HL-60 (cell line): ENCODE results near the gene TAS2R41.

Experiments
- DNase-seq, 2 experiments: peaks; one replicate each; pipeline ENCODE4 v3.0.0-alpha.2; 2010 to 2020; ENCODE audit warnings: low read depth in 1 of 2, low spot score in 1 of 2
- H3K27ac ChIP-seq: fragments of 250-450 bp; sonication (Bioruptor Pico); replicated peaks from 2 replicates; pipeline ENCODE4 v1.5.1; 2020; ENCODE audit warnings: mild to moderate bottlenecking, moderate library complexity
- H3K27me3 ChIP-seq: fragments of 250-450 bp; sonication (Bioruptor Pico); 2 replicates; pipeline ENCODE4 v1.5.1; 2021; ENCODE audit warnings: mild to moderate bottlenecking, moderate library complexity; ENCODE audit not compliant: insufficient read depth, poor library complexity, severe bottlenecking
- H3K4me3 ChIP-seq: replicated peaks from 2 replicates; pipeline ENCODE4 v1.5.1; 2011; ENCODE audit warnings: mild to moderate bottlenecking, control low read depth, low read length; ENCODE audit not compliant: insufficient read depth
- GABPA ChIP-seq: IDR thresholded peaks from 2 replicates; pipeline ENCODE4 v1.6.1; 2012; ENCODE audit warnings: low read depth
- POLR2AphosphoS5 ChIP-seq: IDR thresholded peaks from 2 replicates; pipeline ENCODE4 v1.6.1; 2012; ENCODE audit warnings: low read depth
- SPI1 ChIP-seq: IDR thresholded peaks from 2 replicates; pipeline ENCODE4 v1.6.1; 2012; ENCODE audit warnings: low read depth, mild to moderate bottlenecking, borderline replicate concordance
- TF ChIP-seq, protein P1 (sequence below): IDR thresholded peaks from 2 replicates; pipeline ENCODE4 v1.6.1; 2012; ENCODE audit warnings: low read depth; ENCODE audit not compliant: insufficient replicate concordance
- TF ChIP-seq, protein P2 (sequence below): IDR thresholded peaks from one replicate; pipeline ENCODE4 v1.5.1; 2011; ENCODE audit warnings: low read length, control low read depth, inconsistent platforms; ENCODE audit not compliant: insufficient read depth

The TAS2R41 gene

DNA sequence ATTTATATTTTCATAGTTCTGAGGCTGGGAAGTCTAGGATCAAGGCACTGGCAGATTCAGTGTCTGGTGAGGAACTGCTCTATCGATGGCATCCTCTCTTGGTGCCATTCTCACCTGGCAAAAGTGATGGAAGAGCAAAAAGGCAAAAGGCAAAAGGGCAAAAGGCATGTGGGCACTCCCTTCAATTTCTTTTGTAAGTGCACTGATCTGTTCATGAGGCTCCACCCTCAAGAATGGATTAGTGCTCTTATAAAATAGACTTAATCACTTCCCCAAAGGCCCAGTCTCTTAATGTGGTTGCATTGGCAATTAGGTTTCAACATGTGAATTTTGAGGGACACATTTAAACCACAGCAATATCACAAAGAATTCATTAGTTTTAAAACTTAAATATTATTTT lies 18.3 kb upstream of the TAS2R41 start:
- no peak for DNase-seq
- TF ChIP-seq SPI1 (no peak), POLR2AphosphoS5 (no peak), GABPA (no peak)
- TF ChIP-seq, protein P1, sequence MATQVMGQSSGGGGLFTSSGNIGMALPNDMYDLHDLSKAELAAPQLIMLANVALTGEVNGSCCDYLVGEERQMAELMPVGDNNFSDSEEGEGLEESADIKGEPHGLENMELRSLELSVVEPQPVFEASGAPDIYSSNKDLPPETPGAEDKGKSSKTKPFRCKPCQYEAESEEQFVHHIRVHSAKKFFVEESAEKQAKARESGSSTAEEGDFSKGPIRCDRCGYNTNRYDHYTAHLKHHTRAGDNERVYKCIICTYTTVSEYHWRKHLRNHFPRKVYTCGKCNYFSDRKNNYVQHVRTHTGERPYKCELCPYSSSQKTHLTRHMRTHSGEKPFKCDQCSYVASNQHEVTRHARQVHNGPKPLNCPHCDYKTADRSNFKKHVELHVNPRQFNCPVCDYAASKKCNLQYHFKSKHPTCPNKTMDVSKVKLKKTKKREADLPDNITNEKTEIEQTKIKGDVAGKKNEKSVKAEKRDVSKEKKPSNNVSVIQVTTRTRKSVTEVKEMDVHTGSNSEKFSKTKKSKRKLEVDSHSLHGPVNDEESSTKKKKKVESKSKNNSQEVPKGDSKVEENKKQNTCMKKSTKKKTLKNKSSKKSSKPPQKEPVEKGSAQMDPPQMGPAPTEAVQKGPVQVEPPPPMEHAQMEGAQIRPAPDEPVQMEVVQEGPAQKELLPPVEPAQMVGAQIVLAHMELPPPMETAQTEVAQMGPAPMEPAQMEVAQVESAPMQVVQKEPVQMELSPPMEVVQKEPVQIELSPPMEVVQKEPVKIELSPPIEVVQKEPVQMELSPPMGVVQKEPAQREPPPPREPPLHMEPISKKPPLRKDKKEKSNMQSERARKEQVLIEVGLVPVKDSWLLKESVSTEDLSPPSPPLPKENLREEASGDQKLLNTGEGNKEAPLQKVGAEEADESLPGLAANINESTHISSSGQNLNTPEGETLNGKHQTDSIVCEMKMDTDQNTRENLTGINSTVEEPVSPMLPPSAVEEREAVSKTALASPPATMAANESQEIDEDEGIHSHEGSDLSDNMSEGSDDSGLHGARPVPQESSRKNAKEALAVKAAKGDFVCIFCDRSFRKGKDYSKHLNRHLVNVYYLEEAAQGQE: no peak
- TF ChIP-seq, protein P2, sequence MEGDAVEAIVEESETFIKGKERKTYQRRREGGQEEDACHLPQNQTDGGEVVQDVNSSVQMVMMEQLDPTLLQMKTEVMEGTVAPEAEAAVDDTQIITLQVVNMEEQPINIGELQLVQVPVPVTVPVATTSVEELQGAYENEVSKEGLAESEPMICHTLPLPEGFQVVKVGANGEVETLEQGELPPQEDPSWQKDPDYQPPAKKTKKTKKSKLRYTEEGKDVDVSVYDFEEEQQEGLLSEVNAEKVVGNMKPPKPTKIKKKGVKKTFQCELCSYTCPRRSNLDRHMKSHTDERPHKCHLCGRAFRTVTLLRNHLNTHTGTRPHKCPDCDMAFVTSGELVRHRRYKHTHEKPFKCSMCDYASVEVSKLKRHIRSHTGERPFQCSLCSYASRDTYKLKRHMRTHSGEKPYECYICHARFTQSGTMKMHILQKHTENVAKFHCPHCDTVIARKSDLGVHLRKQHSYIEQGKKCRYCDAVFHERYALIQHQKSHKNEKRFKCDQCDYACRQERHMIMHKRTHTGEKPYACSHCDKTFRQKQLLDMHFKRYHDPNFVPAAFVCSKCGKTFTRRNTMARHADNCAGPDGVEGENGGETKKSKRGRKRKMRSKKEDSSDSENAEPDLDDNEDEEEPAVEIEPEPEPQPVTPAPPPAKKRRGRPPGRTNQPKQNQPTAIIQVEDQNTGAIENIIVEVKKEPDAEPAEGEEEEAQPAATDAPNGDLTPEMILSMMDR: no peak
- Histone ChIP-seq H3K27me3 (peaks cover 2% of the 10 kb centered on the region), H3K27ac (no peak overlapping the region), H3K4me3 (no peak overlapping the region)

DNA sequence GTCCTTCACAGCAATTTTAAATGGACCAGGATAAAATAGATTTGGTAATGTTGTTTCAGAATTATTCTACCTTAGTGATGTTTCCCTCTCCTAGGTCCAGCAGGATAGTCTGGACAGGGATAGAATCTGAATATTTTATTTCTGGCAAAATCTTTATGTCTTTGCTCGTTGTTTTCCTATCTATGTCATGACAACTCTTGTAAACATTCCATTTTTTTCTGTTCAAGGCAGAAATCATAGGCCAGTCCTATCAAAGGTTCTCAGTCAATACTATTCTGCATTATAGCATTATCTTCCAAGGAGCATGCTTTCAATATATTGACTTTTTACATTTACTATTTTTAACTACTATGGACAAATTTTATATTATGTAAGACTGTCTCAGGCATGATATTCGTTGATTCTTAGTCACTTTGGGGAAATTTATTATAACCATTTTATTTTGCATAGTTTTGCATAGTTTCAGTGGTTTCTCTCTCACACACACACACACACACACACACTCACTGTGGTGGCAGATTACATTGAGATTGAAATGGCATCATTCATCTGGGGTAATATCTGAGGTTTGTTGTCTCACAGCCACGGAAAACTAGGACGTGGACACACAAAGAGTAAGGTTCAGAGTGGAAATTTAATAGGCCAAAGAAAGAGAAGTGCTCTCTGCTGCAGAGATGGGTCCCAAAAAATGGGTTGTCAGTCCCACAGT lies 17.2 kb upstream of the TAS2R41 start:
- Histone ChIP-seq H3K4me3 (no peak overlapping the region), H3K27me3 (peaks cover 2% of the 10 kb centered on the region), H3K27ac (no peak overlapping the region)
- no peak for TF ChIP-seq SPI1
- no peak for DNase-seq

DNA sequence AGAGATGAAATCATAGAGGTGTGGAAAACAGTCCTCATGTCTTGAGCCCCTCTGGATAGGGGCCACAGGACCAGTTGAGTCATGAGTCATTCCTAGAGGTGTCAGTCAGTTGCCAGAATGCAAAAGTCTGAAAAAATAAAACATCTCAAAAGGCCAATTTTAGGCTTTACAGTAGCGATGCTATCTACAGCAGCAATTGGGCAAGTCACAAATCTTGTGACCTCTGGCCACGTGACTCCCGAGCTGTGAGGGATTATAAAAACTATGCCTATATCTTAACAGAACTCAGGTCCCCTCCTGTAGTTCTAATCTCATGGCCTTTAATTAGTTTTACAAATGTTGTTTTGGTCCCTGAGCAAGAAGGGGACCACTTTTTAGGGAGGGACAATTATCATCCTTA lies 15.6 kb upstream of the TAS2R41 start:
- DNase-seq: no peak
- Histone ChIP-seq H3K27ac (no peak overlapping the region), H3K27me3 (peaks cover 2% of the 10 kb centered on the region), H3K4me3 (no peak overlapping the region)
- TF ChIP-seq, protein P2: no peak
- no peak for TF ChIP-seq SPI1
- no peak for TF ChIP-seq GABPA
- TF ChIP-seq, protein P1: no peak
- no peak for TF ChIP-seq POLR2AphosphoS5

DNA sequence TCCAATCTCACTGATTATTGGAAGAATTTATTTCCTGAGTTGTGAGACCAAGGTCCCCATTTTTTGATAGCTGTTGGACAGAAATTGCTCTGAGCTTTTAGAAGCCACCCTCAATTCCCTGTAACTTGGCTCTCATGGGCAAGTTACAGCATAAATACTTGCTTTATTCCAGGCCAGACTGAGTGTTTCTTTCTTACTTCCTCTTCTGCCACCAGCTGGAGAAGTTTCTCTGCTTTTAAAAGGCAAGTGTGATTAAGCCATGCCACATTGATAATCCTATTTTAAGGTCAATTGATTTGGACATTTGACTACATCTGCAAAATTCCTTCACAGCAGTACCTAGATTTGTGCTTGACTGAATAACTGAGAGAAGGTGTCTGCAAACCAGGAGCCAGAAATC lies 14.1 kb upstream of the TAS2R41 start:
- TF ChIP-seq SPI1 (no peak), GABPA (no peak), POLR2AphosphoS5 (no peak)
- TF ChIP-seq, protein P1: no peak
- TF ChIP-seq, protein P2: no peak
- H3K27ac ChIP-seq: no peak overlapping the region
- peaks cover 2% of the 10 kb centered on the region for H3K27me3 ChIP-seq
- no peak for DNase-seq
- no peak overlapping the region for H3K4me3 ChIP-seq
